GM19043 (cell line): ENCODE measurements around the gene MASP1.

Source experiments
- ATAC-seq: cut with Tn5 transposase; IDR thresholded peaks from one replicate; pipeline ENCODE4 v1.9.1; 2021; ENCODE audit warnings: low read depth; ENCODE audit not compliant: unreplicated experiment

Gene MASP1

DNA sequence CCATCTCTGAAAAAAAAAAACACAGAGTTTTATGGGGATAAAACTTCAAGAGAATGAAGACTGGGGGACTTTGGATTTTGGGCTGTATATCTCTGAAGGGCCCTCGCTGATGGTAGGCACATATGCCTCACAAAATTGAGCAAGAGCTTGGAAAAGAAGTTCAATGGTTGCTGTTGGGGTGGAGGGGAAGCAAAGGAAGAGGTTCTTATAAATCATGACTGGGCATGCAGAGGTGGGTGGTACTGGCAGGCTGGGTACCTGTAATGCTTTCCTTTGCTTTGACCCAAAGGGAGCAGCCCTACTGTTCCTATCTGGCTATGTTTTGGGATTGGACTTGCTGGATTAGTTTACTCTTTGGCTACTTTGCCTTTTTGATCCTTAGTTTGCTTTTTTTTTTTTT, 100.3 kb downstream of the MASP1 start:
- no peak for ATAC-seq

DNA sequence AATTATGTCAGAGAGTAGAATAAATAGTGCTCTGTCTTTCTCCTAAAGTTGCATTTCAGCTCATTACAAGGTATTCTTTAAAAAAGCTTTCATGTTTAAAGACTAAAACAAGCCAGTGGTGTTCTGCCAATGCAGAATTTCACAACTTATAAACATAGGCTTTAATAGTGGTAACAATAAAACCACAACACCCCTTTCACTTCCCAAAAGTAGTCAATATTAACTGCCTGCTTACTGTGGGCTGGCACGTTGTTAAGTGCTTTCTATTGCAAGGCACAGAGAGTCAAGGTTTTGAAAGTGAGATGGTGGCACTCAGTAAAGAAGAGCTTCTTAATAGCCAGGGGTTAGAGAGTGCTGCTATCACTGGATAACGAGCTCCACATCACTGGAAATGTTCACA, 102.6 kb downstream of the MASP1 start:
- no peak for ATAC-seq

DNA sequence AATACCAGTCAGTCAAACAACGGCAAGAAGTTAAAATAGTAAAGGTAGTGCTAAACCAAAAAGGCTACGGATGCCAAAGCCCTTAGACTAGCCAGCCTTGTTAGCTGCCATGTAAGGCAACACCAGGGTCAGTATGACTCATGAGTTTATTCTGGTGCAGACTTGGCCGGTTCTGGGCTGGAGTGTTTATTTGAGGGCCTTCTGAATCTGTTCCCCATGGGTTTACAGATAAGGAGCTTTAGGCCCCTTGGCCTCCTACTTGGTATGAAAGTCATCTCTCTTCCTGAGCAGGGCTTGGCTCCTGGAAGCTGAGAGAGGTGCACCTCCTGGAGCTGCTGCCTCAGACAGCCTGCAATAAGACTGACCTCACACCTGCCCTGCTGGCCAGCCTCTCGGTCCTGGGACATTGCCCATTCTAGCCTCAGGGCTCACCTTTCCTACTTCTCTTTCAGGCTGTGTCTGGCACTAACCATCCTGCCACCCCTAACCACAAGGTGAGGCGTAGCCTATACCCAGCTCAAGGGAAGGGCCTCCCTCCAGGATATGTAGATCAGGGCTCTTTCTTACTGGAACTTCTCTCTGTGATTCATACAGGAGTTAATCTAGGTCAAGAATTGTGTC, 104.6 kb downstream of the MASP1 start:
- no peak for ATAC-seq

DNA sequence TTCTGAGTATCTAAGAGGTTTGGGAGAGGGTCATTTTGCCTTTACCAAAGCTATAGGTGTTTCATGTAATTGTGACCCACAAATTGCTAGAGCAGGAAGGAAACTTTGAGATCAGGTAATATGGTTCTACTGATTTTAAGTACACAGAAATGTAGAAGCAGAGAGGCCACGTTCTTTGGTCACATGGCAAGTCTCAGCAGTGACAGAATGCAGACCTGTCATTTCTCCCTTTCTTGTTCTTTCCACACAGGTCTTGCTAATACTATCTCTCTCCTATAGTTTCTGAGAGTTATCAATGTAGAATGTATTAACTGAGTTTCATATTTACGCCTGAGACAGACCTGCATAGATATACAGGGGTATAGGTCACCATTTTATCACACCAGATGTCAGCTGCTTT, 105.2 kb downstream of the MASP1 start:
- no peak for ATAC-seq

DNA sequence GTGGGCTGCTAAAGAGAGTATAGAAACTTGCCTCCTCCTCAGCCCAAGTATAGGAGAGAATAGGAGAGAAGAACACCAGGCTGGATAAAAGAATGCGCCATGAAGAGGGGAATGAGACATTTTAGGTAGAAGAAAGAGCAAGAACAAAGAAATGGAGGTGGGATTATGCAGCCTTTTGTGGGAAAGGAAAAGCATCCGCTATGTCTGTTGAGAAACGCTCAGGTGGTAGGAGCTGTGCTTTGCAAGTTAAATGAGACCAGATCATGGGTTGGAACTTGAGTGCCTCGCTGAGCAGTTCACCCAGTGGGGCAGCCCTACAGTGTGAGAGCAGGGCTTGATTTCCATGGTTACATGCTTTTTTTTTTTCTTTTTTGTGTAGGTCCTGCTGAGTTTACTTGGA, 105.8 kb downstream of the MASP1 start:
- no peak for ATAC-seq
